ENCODE measurements around the gene KCTD13.
A peak's percentile ranks its signal among the peaks of the same experiment; 100 is the strongest.

KCTD13 gene

DNA sequence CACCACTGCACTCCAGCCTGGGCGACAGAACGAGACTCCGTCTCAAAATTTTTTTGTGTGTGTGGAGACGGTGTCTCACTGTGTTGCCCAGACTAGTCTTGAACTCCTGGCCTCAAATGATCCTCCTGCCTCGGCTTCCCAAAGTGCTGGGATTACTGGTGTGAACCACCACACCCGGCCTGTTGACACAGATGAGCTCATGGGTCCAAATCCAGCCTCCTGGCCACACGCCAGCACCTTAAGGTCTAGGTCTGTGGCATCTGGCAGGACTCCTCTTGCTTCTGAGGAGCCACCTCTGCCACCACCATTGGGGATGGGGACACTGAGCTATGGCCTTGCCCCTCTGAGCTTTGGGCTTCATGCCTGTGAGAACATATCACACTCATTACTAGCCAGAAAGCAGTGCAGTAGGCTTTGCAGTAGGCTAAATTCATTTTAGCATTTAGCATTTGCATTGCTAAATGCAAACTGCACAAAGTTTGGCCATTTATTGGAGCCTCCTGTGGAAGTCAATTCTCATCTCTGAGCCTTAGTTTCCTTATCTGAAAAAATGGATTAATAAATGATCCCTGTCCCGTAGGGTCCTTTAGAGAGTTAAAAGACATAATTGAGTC, 57.5 kb downstream of the KCTD13 start:
- Histone ChIP-seq H3K9ac (no peak overlapping the region), H3K27me3 (no peaks in the 10 kb centered on the region), H4K20me1 (no peaks in the 10 kb centered on the region), H3K36me3 (no peaks in the 10 kb centered on the region), H3K4me3 (no peak overlapping the region), H3K4me1 (peaks cover 4% of the 10 kb centered on the region), H3K27ac (no peak overlapping the region), H3K4me2 (no peak overlapping the region), H3K9me3 (no peaks in the 10 kb centered on the region)
- TF ChIP-seq Cebpa-rat (IDR thresholded peaks at IDR 0.05), result no peak

DNA sequence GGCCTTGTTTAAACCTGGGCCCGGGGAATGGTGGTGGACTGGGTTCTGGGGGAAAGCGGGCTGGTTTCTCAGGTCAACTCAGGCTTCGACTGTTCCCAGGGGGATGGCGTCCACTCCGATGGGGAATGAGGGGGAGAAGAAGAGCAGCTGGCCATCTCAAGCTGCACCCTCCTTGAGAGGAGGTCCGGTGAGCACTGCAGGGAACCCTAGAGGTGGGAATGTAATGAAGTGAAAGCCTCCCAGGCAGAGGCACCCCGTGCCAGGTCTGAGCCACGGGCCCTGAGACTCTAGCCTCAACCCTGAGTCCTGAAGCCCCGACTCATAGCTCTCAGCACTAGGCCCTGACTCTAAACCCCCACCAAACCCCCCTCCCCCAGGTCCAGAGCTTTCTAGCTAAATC, 61.8 kb downstream of the KCTD13 start:
- no peak overlapping the region for H3K9ac ChIP-seq

DNA sequence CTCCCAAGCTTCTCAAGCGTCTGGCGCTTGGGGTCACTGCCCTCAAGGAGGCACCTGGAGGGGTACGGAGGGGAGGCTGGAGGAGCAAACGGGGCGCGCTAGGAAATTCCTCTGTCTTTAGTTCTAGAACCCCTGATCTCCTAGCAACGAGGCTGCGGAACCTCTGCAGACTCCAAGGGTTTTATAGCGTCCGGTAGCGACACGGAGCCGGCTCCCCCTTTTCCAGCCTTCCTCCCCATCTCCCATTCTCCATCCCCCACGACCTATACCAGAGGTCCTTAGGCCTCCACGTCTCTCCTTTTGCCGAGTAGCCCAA, 62.4 kb downstream of the KCTD13 start:
- H3K27ac ChIP-seq, result peak overlapping the region; percentile 99
- H3K36me3 ChIP-seq, result peaks cover 29% of the 10 kb centered on the region
- peaks cover 17% of the 10 kb centered on the region; the same call in 1 of the 2 replicates for H4K20me1 ChIP-seq
- peaks cover 21% of the 10 kb centered on the region for H3K4me1 ChIP-seq
- H3K27me3 ChIP-seq, result no peaks in the 10 kb centered on the region
- H3K9ac ChIP-seq, result peak overlapping the region; percentile 95; the same call in 1 of the 2 replicates
- H3K4me2 ChIP-seq, result peak overlapping the region; percentile 94
- no peak overlapping the region for H3K4me3 ChIP-seq
- no peak for TF ChIP-seq Cebpa-rat (IDR thresholded peaks at IDR 0.05)
- no peaks in the 10 kb centered on the region for H3K9me3 ChIP-seq

More for the DNA sequence above, 61.8 kb downstream of the KCTD13 start:
- Histone ChIP-seq H3K27ac (no peak overlapping the region), H3K9me3 (no peaks in the 10 kb centered on the region), H3K36me3 (peaks cover 23% of the 10 kb centered on the region), H3K4me1 (peaks cover 21% of the 10 kb centered on the region), H4K20me1 (peaks cover 17% of the 10 kb centered on the region; the same call in 1 of the 2 replicates), H3K27me3 (no peaks in the 10 kb centered on the region), H3K4me3 (no peak overlapping the region), H3K4me2 (peak overlapping the region; percentile 94; the same call in 1 of the 2 replicates)
- no peak for TF ChIP-seq Cebpa-rat (IDR thresholded peaks at IDR 0.05)

DNA sequence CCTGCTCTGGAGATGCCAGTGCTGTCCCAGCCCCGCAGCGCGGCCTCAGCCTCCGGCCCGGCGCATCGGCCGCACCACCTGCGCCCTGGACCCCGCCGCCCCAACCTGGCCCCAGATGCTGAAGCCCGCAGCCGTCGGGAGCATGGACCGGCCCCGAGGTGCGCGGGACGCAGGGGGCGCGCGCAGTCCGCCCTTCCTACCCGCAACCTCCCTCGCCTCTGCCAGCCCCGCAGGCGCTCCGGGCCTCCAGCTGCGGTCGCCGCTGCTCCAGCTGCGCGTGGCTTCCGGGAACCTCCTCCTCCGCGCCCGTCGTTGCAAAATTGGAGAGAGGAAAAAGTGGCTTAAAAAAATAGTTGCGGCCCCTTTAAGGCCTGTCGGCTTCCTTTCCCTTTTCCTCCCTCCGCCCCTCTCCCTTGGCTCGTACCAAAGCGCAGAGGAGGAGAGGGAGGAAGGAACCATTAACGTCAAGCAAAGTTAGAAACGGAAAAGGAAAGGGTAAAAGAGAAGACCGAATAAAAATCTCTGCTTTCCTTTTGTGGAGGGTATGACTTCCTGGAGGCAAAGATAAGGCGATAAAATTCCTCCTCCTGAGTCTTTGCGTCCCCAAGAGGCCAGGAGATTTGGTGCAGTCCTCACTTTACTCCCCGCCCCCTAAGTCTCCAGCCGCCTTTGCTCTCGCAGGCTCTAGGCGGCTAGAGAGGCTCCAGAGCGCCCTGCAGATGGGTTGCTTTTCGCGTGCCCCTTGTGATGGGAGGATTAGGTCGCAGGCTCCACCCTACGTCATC, 63.0 kb downstream of the KCTD13 start, which contains the start of gene CDIPT:
Gene CDIPT (minus strand): TSS at position 343 of the 785 bp plus-strand sequence. CDS start 369 bp downstream, outside the sequence.
- Histone ChIP-seq H3K4me3 (peak within 1 kb of the TSS; percentile 82), H3K9ac (peak within 1 kb of the TSS; percentile 95)
- no peak for TF ChIP-seq Cebpa-rat (IDR thresholded peaks at IDR 0.05)

DNA sequence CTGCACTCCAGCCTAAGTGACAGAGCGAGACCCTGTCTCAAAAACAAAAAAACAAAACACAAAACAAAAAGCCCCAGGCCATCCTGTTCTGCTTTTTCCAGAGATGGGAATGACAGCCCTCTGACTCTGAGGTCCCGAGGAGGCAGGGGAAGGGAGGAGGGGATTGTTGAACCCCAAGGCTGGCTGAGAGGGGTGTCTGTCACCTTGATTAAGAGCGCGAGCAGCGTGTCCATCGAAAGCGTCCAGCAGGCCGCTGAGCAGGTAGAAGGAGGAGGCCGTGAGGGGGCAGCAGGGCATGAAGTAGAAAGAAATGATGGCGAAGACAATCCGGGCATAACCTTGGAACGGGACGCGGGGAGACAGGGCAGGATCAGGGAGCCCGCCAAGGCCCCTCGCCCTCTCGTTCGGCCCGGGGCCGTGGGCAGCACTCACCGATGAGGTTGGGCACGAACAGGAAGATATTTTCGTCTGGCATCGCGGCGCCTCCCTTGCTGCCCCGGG, 63.6 kb downstream of the KCTD13 start:
- Histone ChIP-seq H3K27ac (peak overlapping the region; percentile 99), H3K4me1 (peaks cover 26% of the 10 kb centered on the region), H3K9me3 (no peaks in the 10 kb centered on the region), H3K4me2 (peak overlapping the region; percentile 94), H4K20me1 (peaks cover 17% of the 10 kb centered on the region; the same call in 1 of the 2 replicates), H3K9ac (peak overlapping the region; percentile 95), H3K4me3 (peak overlapping the region; percentile 82), H3K36me3 (peaks cover 35% of the 10 kb centered on the region), H3K27me3 (no peaks in the 10 kb centered on the region)
- TF ChIP-seq Cebpa-rat (IDR thresholded peaks at IDR 0.05), result no peak

More for the DNA sequence above, 63.0 kb downstream of the KCTD13 start, which contains the start of gene CDIPT:
- Histone ChIP-seq H3K9me3 (no peaks in the 10 kb centered on the region), H3K36me3 (peaks cover 35% of the 10 kb centered on the region), H3K27me3 (no peaks in the 10 kb centered on the region), H3K4me1 (peaks cover 21% of the 10 kb centered on the region), H3K27ac (peak within 1 kb of the TSS; percentile 99), H3K4me2 (peak within 1 kb of the TSS; percentile 94), H4K20me1 (peaks cover 17% of the 10 kb centered on the region; the same call in 1 of the 2 replicates)

DNA sequence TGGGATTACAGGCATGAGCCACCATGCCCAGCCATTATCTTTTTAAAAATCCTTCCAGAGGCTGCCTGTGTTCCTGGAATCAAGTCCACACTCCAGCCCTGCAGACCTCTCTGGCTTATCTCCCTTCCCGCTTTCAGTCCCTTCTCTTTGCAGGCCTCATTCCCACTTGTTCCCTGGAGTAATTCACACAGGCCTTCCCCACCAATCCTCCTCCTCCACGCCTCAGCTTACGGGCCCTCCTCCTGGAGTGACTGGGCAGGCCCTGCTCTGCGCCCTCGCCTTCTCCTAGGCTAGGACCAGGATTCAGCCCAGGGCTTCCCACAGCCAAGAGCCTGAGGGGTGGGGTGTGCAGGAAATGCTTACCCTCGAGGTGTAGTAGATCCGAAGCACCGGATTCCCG, 65.8 kb downstream of the KCTD13 start:
- Histone ChIP-seq H3K36me3 (peaks cover 35% of the 10 kb centered on the region), H4K20me1 (peaks cover 17% of the 10 kb centered on the region; the same call in 1 of the 2 replicates), H3K9me3 (no peaks in the 10 kb centered on the region), H3K4me1 (peaks cover 44% of the 10 kb centered on the region), H3K9ac (0 out of 2 replicates have a peak overlapping the region, but pooled peaks have one; percentile 5), H3K27ac (no peak overlapping the region), H3K4me2 (no peak overlapping the region), H3K27me3 (no peaks in the 10 kb centered on the region), H3K4me3 (no peak overlapping the region)
- TF ChIP-seq Cebpa-rat (IDR thresholded peaks at IDR 0.05), result no peak

DNA sequence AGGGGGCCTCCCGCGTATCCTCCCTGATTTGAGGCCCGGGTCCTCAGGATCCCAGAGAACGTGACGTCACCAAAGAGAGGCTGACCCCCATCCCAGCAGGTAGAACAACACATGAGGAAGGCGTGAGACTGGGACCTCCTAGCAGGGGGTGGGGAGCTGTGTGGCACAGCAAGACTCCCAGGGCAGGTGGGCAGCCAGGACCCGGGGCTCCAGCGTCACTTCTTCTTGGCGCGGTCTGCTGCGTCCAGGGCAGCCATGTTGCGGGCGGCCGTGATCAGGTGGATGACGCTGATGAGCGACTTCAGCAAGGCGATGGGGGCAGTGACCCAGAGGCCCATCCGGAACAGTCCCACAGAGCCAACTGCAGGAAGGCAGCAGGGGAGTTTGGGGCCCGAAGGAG, 67.1 kb downstream of the KCTD13 start:
- Histone ChIP-seq H3K9ac (no peak overlapping the region), H3K4me2 (no peak overlapping the region)
- TF ChIP-seq Cebpa-rat (IDR thresholded peaks at IDR 0.05), result no peak

DNA sequence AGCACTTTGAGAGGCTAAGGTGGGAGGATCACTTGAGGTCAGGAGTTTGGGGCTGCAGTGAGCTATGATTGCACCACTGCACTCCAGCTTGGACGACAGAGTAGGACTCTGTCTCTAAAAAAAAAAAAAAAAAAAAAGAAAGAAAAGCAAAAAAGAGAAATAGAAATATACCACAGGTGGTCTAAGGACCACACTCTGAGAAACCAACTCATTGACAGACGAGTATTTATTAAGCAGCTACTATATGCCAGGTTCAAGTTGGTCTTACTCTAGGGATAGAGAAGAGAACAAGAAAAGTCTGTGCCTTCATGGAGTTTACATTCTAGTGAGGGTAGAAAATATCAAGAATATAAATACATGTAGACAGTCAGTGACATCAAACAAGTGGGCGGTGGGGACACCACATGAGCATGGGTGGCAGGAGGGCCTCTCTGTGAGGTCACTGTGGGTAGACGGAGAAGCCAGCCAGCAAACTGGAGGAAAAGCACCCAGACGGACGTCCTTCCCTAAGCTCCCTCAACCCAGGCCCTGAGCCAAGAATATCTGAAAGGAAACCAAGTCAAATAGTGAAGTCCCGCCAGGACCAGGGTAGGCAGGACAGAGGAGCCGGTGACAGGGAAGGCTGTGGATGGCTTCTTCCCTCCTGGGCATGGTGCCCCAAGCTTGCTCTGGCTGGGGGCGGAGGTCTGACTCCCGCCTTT, 67.7 kb downstream of the KCTD13 start:
- no peak overlapping the region for H3K27ac ChIP-seq
- H3K4me3 ChIP-seq, result no peak overlapping the region
- H3K4me2 ChIP-seq, result no peak overlapping the region
- H3K27me3 ChIP-seq, result no peaks in the 10 kb centered on the region
- no peaks in the 10 kb centered on the region for H3K9me3 ChIP-seq
- H3K36me3 ChIP-seq, result peaks cover 35% of the 10 kb centered on the region
- H3K9ac ChIP-seq, result no peak overlapping the region
- TF ChIP-seq Cebpa-rat (IDR thresholded peaks at IDR 0.05), result no peak
- peaks cover 39% of the 10 kb centered on the region for H3K4me1 ChIP-seq
- H4K20me1 ChIP-seq, result peaks cover 17% of the 10 kb centered on the region; the same call in 1 of the 2 replicates

More for the DNA sequence above, 67.1 kb downstream of the KCTD13 start:
- H3K27me3 ChIP-seq, result no peaks in the 10 kb centered on the region
- peaks cover 44% of the 10 kb centered on the region for H3K4me1 ChIP-seq
- no peak overlapping the region for H3K27ac ChIP-seq
- no peak overlapping the region for H3K4me3 ChIP-seq
- peaks cover 17% of the 10 kb centered on the region; the same call in 1 of the 2 replicates for H4K20me1 ChIP-seq
- no peaks in the 10 kb centered on the region for H3K9me3 ChIP-seq
- peaks cover 35% of the 10 kb centered on the region for H3K36me3 ChIP-seq

DNA sequence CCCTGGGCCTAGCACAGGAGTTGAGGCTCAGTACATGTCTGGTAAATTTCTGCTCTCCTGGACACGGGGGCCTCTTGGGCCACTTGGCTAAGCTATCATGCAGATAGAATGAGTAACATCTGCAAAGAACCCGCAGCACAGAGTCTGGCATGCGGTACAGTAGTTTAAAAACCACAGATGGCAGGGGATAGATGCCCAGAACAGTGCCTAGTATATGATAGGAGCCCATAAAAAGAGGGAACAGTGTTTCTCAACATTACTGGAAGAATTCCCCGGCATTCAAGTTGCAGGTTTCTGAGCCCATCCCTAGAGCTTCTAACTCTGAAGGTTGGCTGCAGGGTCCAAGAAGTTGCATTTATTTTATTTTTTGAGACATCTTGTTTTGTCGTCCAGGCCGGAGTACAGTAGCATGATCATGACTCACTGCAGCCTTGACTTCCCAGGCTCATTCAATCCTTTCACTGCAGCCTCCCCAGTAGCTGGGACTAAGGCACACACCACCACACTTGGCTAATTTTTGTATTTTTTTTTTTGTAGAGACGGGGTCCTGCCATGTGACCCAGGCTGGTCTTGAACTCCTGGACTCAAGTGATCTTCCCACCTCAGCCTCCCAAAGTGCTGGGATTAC, 68.8 kb downstream of the KCTD13 start:
- H3K4me2 ChIP-seq, result peak overlapping the region; percentile 33
- no peaks in the 10 kb centered on the region for H3K9me3 ChIP-seq
- H3K9ac ChIP-seq, result no peak overlapping the region
- TF ChIP-seq Cebpa-rat (IDR thresholded peaks at IDR 0.05), result no peak
- no peak overlapping the region for H3K27ac ChIP-seq
- no peak overlapping the region for H3K4me3 ChIP-seq
- H4K20me1 ChIP-seq, result peaks cover 15% of the 10 kb centered on the region; the same call in 1 of the 2 replicates
- no peaks in the 10 kb centered on the region for H3K27me3 ChIP-seq
- peaks cover 38% of the 10 kb centered on the region for H3K4me1 ChIP-seq
- H3K36me3 ChIP-seq, result peaks cover 35% of the 10 kb centered on the region

Data from BLaER1 (cell line).